Stomach smooth muscle (tissue), 2 donors: ENCODE data around the gene PLK4.

Source experiments
- H3K27ac ChIP-seq: one replicate; pipeline ENCODE4 v1.7.0; 2013; ENCODE audit warnings: mild to moderate bottlenecking, low read length, inconsistent platforms
- H3K27me3 ChIP-seq, 2 donors: one replicate each; pipeline ENCODE4 v1.7.0; 2013; ENCODE audit warnings: low read length in 2 of 2; ENCODE audit not compliant: insufficient read depth in 2 of 2, control insufficient read depth in 1 of 2
- H3K36me3 ChIP-seq, 2 donors: one replicate each; pipeline ENCODE4 v1.7.0; 2013; ENCODE audit warnings: low read length in 2 of 2; ENCODE audit not compliant: control insufficient read depth in 2 of 2, insufficient read depth in 2 of 2
- H3K4me1 ChIP-seq: one replicate; pipeline ENCODE4 v1.7.0; 2013; ENCODE audit warnings: low read length; ENCODE audit not compliant: control insufficient read depth, insufficient read depth
- H3K4me3 ChIP-seq, 2 donors: one replicate each; pipeline ENCODE4 v1.7.0; 2013; ENCODE audit warnings: low read length in 2 of 2
- H3K9ac ChIP-seq, 2 donors: one replicate each; pipeline ENCODE4 v1.7.0; 2013; ENCODE audit warnings: low read length in 2 of 2, mild to moderate bottlenecking in 1 of 2
- H3K9me3 ChIP-seq, 2 donors: one replicate each; pipeline ENCODE4 v1.7.0; 2013; ENCODE audit warnings: low read length in 2 of 2; ENCODE audit not compliant: control insufficient read depth in 2 of 2
- donor health status: healthy.
- donor health status: Pancreatic carcinoma.

Gene PLK4

GRCh38 chr4:127856813-127857447 is 23.8 kb upstream of the PLK4 start:
- Histone ChIP-seq H3K27me3 (no peaks in the 10 kb centered on the region), H3K9me3 (peaks cover 0 to 4% of the 10 kb centered on the region in 2 donors), H3K36me3 (no peaks in the 10 kb centered on the region), H3K27ac (no peak overlapping the region), H3K9ac (no peak overlapping the region), H3K4me3 (no peak overlapping the region), H3K4me1 (no peaks in the 10 kb centered on the region)

DNA sequence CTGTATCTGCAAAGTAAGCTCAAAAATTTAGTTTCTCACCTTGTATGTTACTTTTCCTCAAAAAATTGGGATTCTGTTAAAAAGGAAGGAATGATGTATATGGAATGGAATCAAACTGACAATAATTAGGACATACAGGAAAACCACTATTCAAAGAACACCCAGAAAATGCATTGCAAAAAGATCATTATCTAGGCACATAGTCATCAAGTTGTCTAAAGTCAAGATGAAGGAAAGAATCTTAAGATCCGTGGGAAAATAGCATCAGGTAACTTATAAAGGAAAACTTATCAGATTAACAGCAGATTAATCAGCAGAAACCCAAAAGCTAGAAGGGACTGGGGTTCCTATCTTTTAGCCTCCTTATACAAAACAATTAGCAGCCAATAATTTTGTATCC is 23.1 kb upstream of the PLK4 start:
- no peak overlapping the region for H3K4me3 ChIP-seq
- H3K27me3 ChIP-seq = no peaks in the 10 kb centered on the region
- no peaks in the 10 kb centered on the region for H3K4me1 ChIP-seq
- no peaks in the 10 kb centered on the region for H3K36me3 ChIP-seq
- H3K9me3 ChIP-seq = peaks cover 0 to 4% of the 10 kb centered on the region in 2 donors
- no peak overlapping the region for H3K9ac ChIP-seq
- H3K27ac ChIP-seq = no peak overlapping the region

GRCh38 chr4:127868196-127868595 is 12.5 kb upstream of the PLK4 start:
- no peak overlapping the region for H3K4me3 ChIP-seq

GRCh38 chr4:127870281-127870680 is 10.4 kb upstream of the PLK4 start:
- Histone ChIP-seq H3K27me3 (no peaks in the 10 kb centered on the region), H3K4me1 (peaks cover 4% of the 10 kb centered on the region), H3K4me3 (no peak overlapping the region), H3K36me3 (no peaks in the 10 kb centered on the region), H3K9ac (no peak overlapping the region), H3K9me3 (no peaks in the 10 kb centered on the region), H3K27ac (no peak overlapping the region)

More at GRCh38 chr4:127868196-127868595, 12.5 kb upstream of the PLK4 start:
- Histone ChIP-seq H3K27me3 (no peaks in the 10 kb centered on the region), H3K27ac (no peak overlapping the region), H3K36me3 (no peaks in the 10 kb centered on the region), H3K4me1 (peaks cover 4% of the 10 kb centered on the region), H3K9ac (no peak overlapping the region), H3K9me3 (no peaks in the 10 kb centered on the region)

DNA sequence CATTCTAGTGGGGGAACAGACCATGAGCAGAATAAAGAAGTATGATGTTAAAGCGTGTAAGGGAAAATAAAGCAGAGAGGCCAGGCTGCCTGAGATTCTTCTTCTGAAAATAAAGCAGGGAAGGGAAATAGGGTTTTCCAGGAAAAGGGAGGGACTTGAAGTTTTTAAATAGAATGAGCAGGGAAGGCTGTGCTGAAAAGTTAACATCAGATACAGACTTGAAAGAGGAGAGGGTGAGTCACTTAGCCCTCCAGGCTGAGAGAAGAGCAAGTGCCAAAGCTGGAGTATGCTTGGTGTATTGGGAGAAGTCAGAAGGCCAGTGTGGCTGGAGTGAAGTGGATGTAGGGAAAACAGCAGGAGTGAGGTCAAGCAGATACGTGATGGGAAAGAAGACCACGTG is 10.0 kb upstream of the PLK4 start:
- Histone ChIP-seq H3K27me3 (no peaks in the 10 kb centered on the region), H3K9ac (no peak overlapping the region), H3K9me3 (no peaks in the 10 kb centered on the region), H3K4me3 (peak overlapping the region in 1 of 2 donors; percentile 4), H3K36me3 (no peaks in the 10 kb centered on the region), H3K4me1 (peaks cover 4% of the 10 kb centered on the region), H3K27ac (no peak overlapping the region)

DNA sequence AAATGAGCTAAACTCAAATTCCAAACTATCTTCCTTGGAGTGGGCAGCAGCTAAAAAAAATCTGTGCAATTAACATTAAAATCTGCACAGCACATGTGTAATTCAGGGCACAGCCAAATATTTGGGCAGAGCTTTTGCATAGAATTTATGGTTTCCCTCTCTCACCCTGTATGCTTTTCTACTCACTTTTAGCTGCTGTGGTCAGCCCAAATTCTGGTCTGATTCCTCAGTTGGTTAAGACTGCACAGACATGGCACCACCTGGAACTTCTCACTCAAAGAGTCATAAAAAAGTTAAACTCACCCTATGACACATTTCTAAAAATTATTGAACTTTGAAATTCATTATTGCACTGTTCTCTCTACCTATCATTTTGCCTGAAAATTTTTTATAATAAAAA is 4.9 kb upstream of the PLK4 start:
- Histone ChIP-seq H3K4me1 (peaks cover 3% of the 10 kb centered on the region), H3K4me3 (no peak overlapping the region), H3K9me3 (no peaks in the 10 kb centered on the region), H3K36me3 (no peaks in the 10 kb centered on the region), H3K9ac (no peak overlapping the region), H3K27ac (no peak overlapping the region), H3K27me3 (no peaks in the 10 kb centered on the region)

DNA sequence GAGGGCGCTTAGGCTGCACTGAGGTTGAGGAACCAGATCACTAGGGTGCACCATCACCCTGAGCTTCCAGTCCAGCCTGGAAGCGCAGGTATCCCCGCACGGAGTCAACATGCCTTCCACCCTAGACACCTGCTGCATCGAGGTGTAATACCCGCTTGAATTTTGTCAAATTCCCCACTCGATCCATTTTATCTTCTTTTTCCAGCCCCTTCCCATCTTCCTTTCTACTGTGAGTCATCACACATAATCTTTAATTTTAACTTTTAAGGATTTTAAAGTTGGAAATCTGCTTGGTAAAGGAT is 821 bp downstream of the PLK4 start:
- no peaks in the 10 kb centered on the region for H3K9me3 ChIP-seq
- no peaks in the 10 kb centered on the region for H3K27me3 ChIP-seq
- peaks cover 5% of the 10 kb centered on the region for H3K4me1 ChIP-seq
- no peak overlapping the region for H3K27ac ChIP-seq
- peak overlapping the region; percentile 21 to 87 for H3K9ac ChIP-seq
- peak overlapping the region; percentile 95 to 98 for H3K4me3 ChIP-seq
- no peaks in the 10 kb centered on the region for H3K36me3 ChIP-seq

GRCh38 chr4:127888559-127888958 is 7.9 kb downstream of the PLK4 start:
- Histone ChIP-seq H3K27me3 (no peaks in the 10 kb centered on the region), H3K9ac (no peak overlapping the region), H3K9me3 (no peaks in the 10 kb centered on the region), H3K27ac (no peak overlapping the region), H3K4me1 (no peaks in the 10 kb centered on the region), H3K36me3 (no peaks in the 10 kb centered on the region), H3K4me3 (no peak overlapping the region)

- Histone ChIP-seq H3K4me3 (no peak overlapping the region), H3K9me3 (no peaks in the 10 kb centered on the region), H3K36me3 (no peaks in the 10 kb centered on the region), H3K9ac (no peak overlapping the region), H3K27me3 (no peaks in the 10 kb centered on the region), H3K27ac (no peak overlapping the region), H3K4me1 (no peaks in the 10 kb centered on the region)
Observed at GRCh38 chr4:127889903-127890302, 9.2 kb downstream of the PLK4 start.

DNA sequence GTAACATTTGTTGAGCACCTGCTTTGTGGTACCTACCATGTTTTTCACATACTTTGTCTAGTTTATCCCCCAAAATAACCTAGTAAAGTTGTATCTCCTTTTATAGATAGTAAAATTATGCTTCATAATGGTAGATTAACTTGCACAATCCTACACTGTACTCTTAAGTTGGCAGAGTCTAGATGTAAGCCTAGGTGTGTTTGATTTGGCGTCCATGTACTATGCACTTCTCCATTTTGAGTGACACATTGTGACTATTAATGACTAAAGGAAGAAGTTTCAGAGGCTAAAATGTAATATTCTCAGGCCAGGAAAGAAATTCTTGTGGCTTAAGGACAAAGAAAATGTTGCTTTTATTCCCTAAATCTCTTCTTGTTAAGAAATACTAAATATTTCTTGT is 15.4 kb downstream of the PLK4 start:
- no peaks in the 10 kb centered on the region for H3K36me3 ChIP-seq
- no peaks in the 10 kb centered on the region for H3K4me1 ChIP-seq
- no peak overlapping the region for H3K27ac ChIP-seq
- no peaks in the 10 kb centered on the region for H3K9me3 ChIP-seq
- no peak overlapping the region for H3K4me3 ChIP-seq
- no peak overlapping the region for H3K9ac ChIP-seq
- no peaks in the 10 kb centered on the region for H3K27me3 ChIP-seq

DNA sequence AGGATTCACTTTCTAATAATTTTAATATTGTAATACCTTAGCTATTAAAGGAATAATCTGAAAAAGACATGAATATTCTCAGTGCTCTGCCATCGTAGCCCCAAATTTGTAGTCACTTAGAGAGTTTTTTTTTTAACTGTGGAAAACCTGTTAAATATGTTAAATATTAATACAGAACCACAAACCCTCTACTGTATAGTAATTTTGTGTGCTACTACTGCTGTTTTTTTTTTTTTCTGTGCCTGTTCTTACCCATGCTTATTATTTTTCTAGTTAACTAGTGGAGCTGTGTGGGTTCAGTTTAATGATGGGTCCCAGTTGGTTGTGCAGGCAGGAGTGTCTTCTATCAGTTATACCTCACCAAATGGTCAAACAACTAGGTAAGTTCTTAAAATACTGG is 15.8 kb downstream of the PLK4 start:
- H3K36me3 ChIP-seq = no peaks in the 10 kb centered on the region
- H3K4me3 ChIP-seq = no peak overlapping the region
- no peaks in the 10 kb centered on the region for H3K9me3 ChIP-seq
- H3K27me3 ChIP-seq = no peaks in the 10 kb centered on the region
- H3K9ac ChIP-seq = no peak overlapping the region
- no peaks in the 10 kb centered on the region for H3K4me1 ChIP-seq
- H3K27ac ChIP-seq = no peak overlapping the region
